T-cell (primary cell): ENCODE measurements around the gene REM2. TPM values are rescaled to one million over a fixed set of nuclear protein-coding genes. Genes with fewer than 3 reads are reported as not detected.

Source experiments
- ATAC-seq, 4 experiments: fragments of 200-7000 bp in 3 of 4; fragments of 150-1000 bp in 1 of 4; cut with Tn5 transposase; replicated peaks in 1 of 4; 1 replicate in 3 of 4; 2 replicates in 1 of 4; pipeline ENCODE4 v1.10.0; 2021; ENCODE audit warnings: moderate library complexity in 3 of 4, mild to moderate bottlenecking in 2 of 4, moderate number of reproducible peaks in 1 of 4
- CTCF ChIA-PET, 2 donors: fragments of 300-600 bp; sonication (Branson Sonifier 250); formaldehyde crosslinking; loops; one replicate each; lab custom pipeline; 2022; ENCODE audit warnings: antibody characterized with exemption in 2 of 2; lab: Charles Lee
- POLR2A ChIA-PET, 2 donors: fragments of 300-600 bp; sonication (Branson Sonifier 250); formaldehyde crosslinking; loops; one replicate each; lab custom pipeline; 2022; ENCODE audit warnings: antibody characterized with exemption in 2 of 2; lab: Charles Lee
- DNase-seq, 35 experiments: peaks; one replicate each; pipeline versions ENCODE4 v3.0.0 to v3.0.0-alpha.2; 2013 to 2023
- H3K27ac ChIP-seq: one replicate; pipeline ENCODE4 v1.5.1; 2013; ENCODE audit warnings: low read length
- H3K27me3 ChIP-seq, 2 experiments: replicated peaks in 1 of 2; 1 replicate in 1 of 2; 2 replicates in 1 of 2; pipeline versions ENCODE4 v1.6.1 to v1.7.0; 2013; ENCODE audit warnings: low read length in 1 of 2, mixed read lengths in 1 of 2; ENCODE audit not compliant: control insufficient read depth in 2 of 2, insufficient read depth in 2 of 2; ENCODE audit errors: extremely low read depth in 1 of 2
- H3K36me3 ChIP-seq, 2 donors: 1 replicate in 1 of 2; 2 replicates in 1 of 2; pipeline versions ENCODE4 v1.6.1 to v1.7.0; 2013; ENCODE audit warnings: low read length in 1 of 2; ENCODE audit not compliant: control insufficient read depth in 2 of 2, insufficient read depth in 1 of 2; ENCODE audit errors: extremely low read depth in 1 of 2
- H3K4me1 ChIP-seq, 2 experiments: 1 replicate in 1 of 2; 2 replicates in 1 of 2; pipeline versions ENCODE4 v1.6.1 to v1.7.0; 2013; ENCODE audit warnings: low read length in 2 of 2, mixed read lengths in 1 of 2; ENCODE audit not compliant: insufficient read depth in 2 of 2, control insufficient read depth in 1 of 2; ENCODE audit errors: extremely low read depth in 1 of 2
- H3K4me3 ChIP-seq, 2 donors: 1 replicate in 1 of 2; 2 replicates in 1 of 2; pipeline versions ENCODE4 v1.5.1 to v1.7.0; 2013; ENCODE audit warnings: mild to moderate bottlenecking in 2 of 2, low read length in 1 of 2, moderate library complexity in 1 of 2; ENCODE audit not compliant: control insufficient read depth in 1 of 2; ENCODE audit errors: extremely low read depth in 1 of 2
- H3K9me3 ChIP-seq: 2 replicates; pipeline ENCODE4 v1.7.0; 2013
- H3K27ac Mint-ChIP-seq, 2 donors: one replicate each; pipeline ENCODE4 v1.8.0; 2020 to 2021; ENCODE audit warnings: mild to moderate bottlenecking in 2 of 2, mixed read lengths in 2 of 2
- H3K27me3 Mint-ChIP-seq, 2 donors: one replicate each; pipeline ENCODE4 v1.8.0; 2021 to 2022; ENCODE audit warnings: mixed read lengths in 2 of 2
- H3K36me3 Mint-ChIP-seq: one replicate; pipeline ENCODE4 v1.8.0; 2021; ENCODE audit warnings: mixed read lengths
- H3K4me1 Mint-ChIP-seq, 3 donors: one replicate each; pipeline ENCODE4 v1.8.0; 2020 to 2022; ENCODE audit warnings: mixed read lengths in 3 of 3, mild to moderate bottlenecking in 1 of 3
- H3K4me3 Mint-ChIP-seq, 3 donors: one replicate each; pipeline ENCODE4 v1.8.0; 2020 to 2022; ENCODE audit warnings: mild to moderate bottlenecking in 3 of 3, mixed read lengths in 3 of 3, moderate library complexity in 3 of 3
- H3K9me3 Mint-ChIP-seq, 3 donors: one replicate each; pipeline ENCODE4 v1.8.0; 2020 to 2022; ENCODE audit warnings: mixed read lengths in 3 of 3
- WGBS: methylation state at CpG from one replicate; pipeline ENCODE4 v1.1.5; 2013; ENCODE audit warnings: missing lambda C conversion rate; ENCODE audit not compliant: insufficient coverage; 5-methylcytosine and 5-hydroxymethylcytosine counted together
- total RNA-seq, 35 experiments: library from RNA in 6 of 35; stranded (reverse) in 6 of 35; fragments of 120-200 nt in 1 of 35; gene quantifications; one replicate each; pipeline versions ENCODE4 v1.2.1 to v1.2.4 and lab custom pipeline; 2013 to 2026

REM2 gene
- total RNA-seq, 5 donors from 2014 or later (not counting 1 experiment from before 2014, with no cell fraction given): 4.1 to 10.6 (median 6.2) TPM

GRCh38 chr14:22837750-22838538 is 45.1 kb upstream of the REM2 start:
- H3K4me1 ChIP-seq: peaks cover 6 to 21% of the 10 kb centered on the region in 2 experiments
- Mint-ChIP-seq H3K4me1 (peaks cover 5 to 13% (median 13%) of the 10 kb centered on the region in 3 donors), H3K27ac (peak overlapping the region in 1 of 2 donors; percentile 4), H3K9me3 (no peaks in the 10 kb centered on the region), H3K36me3 (peaks cover 11% of the 10 kb centered on the region), H3K4me3 (peak overlapping the region; percentile 43 to 90 (median 58)), H3K27me3 (peaks cover 13 to 31% of the 10 kb centered on the region in 2 donors)
- peak in 2 of 4 experiments; percentile 12 to 24 for ATAC-seq
- 96% methylated on average over 12 of the region's 25 CpGs for WGBS
- ChIA-PET CTCF (interaction anchor here (0.9 kb wide), 2 partner anchors 15 to 82 kb away, joined by 3 read pairs; no protein-coding TSS in a partner anchor), POLR2A (interaction anchor here in 1 of 2 donors (0.7 kb wide), 1 partner anchor 1277 kb away, joined by 4 read pairs; the partner anchor contains the start of gene NRL)
- no peak overlapping the region for H3K27ac ChIP-seq
- no peak for DNase-seq
- no peaks in the 10 kb centered on the region for H3K9me3 ChIP-seq
- H3K27me3 ChIP-seq: peaks cover 0 to 54% of the 10 kb centered on the region in 2 experiments
- H3K4me3 ChIP-seq: peak overlapping the region; percentile 43 to 78
- peaks cover 4 to 17% of the 10 kb centered on the region in 2 donors for H3K36me3 ChIP-seq

- Mint-ChIP-seq H3K9me3 (no peaks in the 10 kb centered on the region), H3K27ac (no peak overlapping the region), H3K36me3 (peaks cover 11% of the 10 kb centered on the region), H3K4me1 (peaks cover 5 to 13% (median 13%) of the 10 kb centered on the region in 3 donors), H3K27me3 (peaks cover 13 to 37% of the 10 kb centered on the region in 2 donors), H3K4me3 (peak overlapping the region in 1 of 3 donors; percentile 90)
- ChIA-PET CTCF (interaction anchor here (0.9 to 1.5 kb wide), 3 partner anchors 16 to 81 kb away, joined by 3 to 4 read pairs (median 3); no protein-coding TSS in a partner anchor), POLR2A (no interaction called here)
- Histone ChIP-seq H3K4me3 (no peak overlapping the region), H3K27me3 (peaks cover 0 to 61% of the 10 kb centered on the region in 2 experiments), H3K27ac (no peak overlapping the region), H3K9me3 (no peaks in the 10 kb centered on the region), H3K4me1 (peaks cover 6 to 21% of the 10 kb centered on the region in 2 experiments), H3K36me3 (peaks cover 4 to 11% of the 10 kb centered on the region in 2 donors)
- DNase-seq (no peak), ATAC-seq (no peak)
- no CpG with 5 or more reads among the region's 6 CpGs for WGBS
Measured at GRCh38 chr14:22838631-22839041, 44.4 kb upstream of the REM2 start.

- no peak for DNase-seq
- peaks cover 4 to 5% of the 10 kb centered on the region in 2 donors for H3K36me3 ChIP-seq
- no peaks in the 10 kb centered on the region for H3K9me3 ChIP-seq
- peaks cover 13 to 37% of the 10 kb centered on the region in 2 donors for H3K27me3 Mint-ChIP-seq
- peaks cover 5 to 13% (median 13%) of the 10 kb centered on the region in 3 donors for H3K4me1 Mint-ChIP-seq
- H3K36me3 Mint-ChIP-seq: peaks cover 8% of the 10 kb centered on the region
- peaks cover 0 to 64% of the 10 kb centered on the region in 2 experiments for H3K27me3 ChIP-seq
- no peaks in the 10 kb centered on the region for H3K9me3 Mint-ChIP-seq
- peak overlapping the region in 1 of 3 donors; percentile 90 for H3K4me3 Mint-ChIP-seq
- no peak overlapping the region for H3K4me3 ChIP-seq
- WGBS: 88% methylated on average over 5 of the region's 6 CpGs
- H3K27ac Mint-ChIP-seq: no peak overlapping the region
- no peak for ATAC-seq
- H3K4me1 ChIP-seq: peaks cover 6 to 21% of the 10 kb centered on the region in 2 experiments
- no peak overlapping the region for H3K27ac ChIP-seq
- CTCF ChIA-PET: interaction anchor here (0.6 to 1.5 kb wide), 5 partner anchors 11 to 81 kb away, joined by 3 to 4 read pairs (median 3); no protein-coding TSS in a partner anchor
- POLR2A ChIA-PET: no interaction called here
Measured at GRCh38 chr14:22839159-22839779, 43.8 kb upstream of the REM2 start.

- Mint-ChIP-seq H3K4me1 (peaks cover 5 to 13% (median 10%) of the 10 kb centered on the region in 3 donors), H3K9me3 (no peaks in the 10 kb centered on the region), H3K4me3 (no peak overlapping the region), H3K36me3 (no peaks in the 10 kb centered on the region), H3K27ac (no peak overlapping the region), H3K27me3 (peaks cover 19 to 50% of the 10 kb centered on the region in 2 donors)
- ATAC-seq: no peak
- ChIA-PET CTCF (interaction anchor here in 1 of 2 donors (1.1 kb wide), 1 partner anchor 271 kb away, joined by 3 read pairs; no protein-coding TSS in a partner anchor), POLR2A (no interaction called here)
- no peak overlapping the region for H3K27ac ChIP-seq
- H3K36me3 ChIP-seq: no peaks in the 10 kb centered on the region
- DNase-seq: no peak
- H3K4me1 ChIP-seq: peaks cover 6 to 21% of the 10 kb centered on the region in 2 experiments
- WGBS: 91% methylated on average over 9 of the region's 9 CpGs
- H3K9me3 ChIP-seq: no peaks in the 10 kb centered on the region
- H3K27me3 ChIP-seq: peaks cover 0 to 84% of the 10 kb centered on the region in 2 experiments
- H3K4me3 ChIP-seq: no peak overlapping the region
Measured at GRCh38 chr14:22841311-22841710, 41.7 kb upstream of the REM2 start.

- Mint-ChIP-seq H3K4me1 (peaks cover 4 to 11% (median 8%) of the 10 kb centered on the region in 3 donors), H3K9me3 (no peaks in the 10 kb centered on the region), H3K36me3 (no peaks in the 10 kb centered on the region), H3K27ac (no peak overlapping the region), H3K27me3 (peaks cover 24 to 54% of the 10 kb centered on the region in 2 donors), H3K4me3 (no peak overlapping the region)
- no peaks in the 10 kb centered on the region for H3K36me3 ChIP-seq
- DNase-seq (no peak), ATAC-seq (no peak)
- H3K27me3 ChIP-seq: peaks cover 0 to 87% of the 10 kb centered on the region in 2 experiments
- POLR2A ChIA-PET: no interaction called here
- H3K4me1 ChIP-seq: peaks cover 6 to 16% of the 10 kb centered on the region in 2 experiments
- no peaks in the 10 kb centered on the region for H3K9me3 ChIP-seq
- CTCF ChIA-PET: no interaction called here
- WGBS: 83% methylated on average over 5 of the region's 8 CpGs
- H3K27ac ChIP-seq: no peak overlapping the region
- H3K4me3 ChIP-seq: no peak overlapping the region
Measured at GRCh38 chr14:22841769-22842168, 41.3 kb upstream of the REM2 start.
